T1000 (cell line): ENCODE measurements around the gene MIXL1.
"Not testable (repeated sequence)": the region's sequence is repeated elsewhere in the genome, so short reads cannot be mapped to it uniquely, and the experiment has no call there.

ENCODE experiments used
- DNase-seq: peaks from one replicate; lab custom pipeline; 2025; ENCODE audit warnings: mixed read lengths; lab: John Stamatoyannopoulos, UW

MIXL1 gene

GRCh38 chr1:226215239-226215638 is 8.2 kb upstream of the MIXL1 start:
- no peak for DNase-seq

GRCh38 chr1:226216056-226216455 is 7.4 kb upstream of the MIXL1 start:
- no peak for DNase-seq

- DNase-seq: no peak
Observed at GRCh38 chr1:226217273-226217672, 6.2 kb upstream of the MIXL1 start.

GRCh38 chr1:226220473-226221189 is 2.8 kb upstream of the MIXL1 start:
- DNase-seq: no peak

GRCh38 chr1:226222686-226223085 is 778 bp upstream of the MIXL1 start:
- DNase-seq: no peak

GRCh38 chr1:226223786-226224244 is 351 bp downstream of the MIXL1 start:
- DNase-seq: no peak

- no peak for DNase-seq
Observed at GRCh38 chr1:226226601-226227000, 3.1 kb downstream of the MIXL1 start.

GRCh38 chr1:226233293-226233692 is 9.8 kb downstream of the MIXL1 start:
- no peak for DNase-seq

- DNase-seq: no peak
Observed at GRCh38 chr1:226233806-226234205, 10.3 kb downstream of the MIXL1 start.

GRCh38 chr1:226236826-226237225 is 13.4 kb downstream of the MIXL1 start:
- no peak for DNase-seq

- DNase-seq: no peak
Observed at GRCh38 chr1:226239421-226239820, 16.0 kb downstream of the MIXL1 start.

GRCh38 chr1:226248091-226248490 is 24.6 kb downstream of the MIXL1 start:
- no peak for DNase-seq

- DNase-seq: no peak
Observed at GRCh38 chr1:226248796-226249195, 25.3 kb downstream of the MIXL1 start.

GRCh38 chr1:226250511-226250910 is 27.0 kb downstream of the MIXL1 start:
- no peak for DNase-seq

- DNase-seq: not testable (repeated sequence)
Observed at GRCh38 chr1:226252841-226253240, 29.4 kb downstream of the MIXL1 start.

GRCh38 chr1:226253933-226254332 is 30.5 kb downstream of the MIXL1 start:
- DNase-seq: no peak

- no peak for DNase-seq
Observed at GRCh38 chr1:226255380-226255779, 31.9 kb downstream of the MIXL1 start.

GRCh38 chr1:226261818-226262217 is 38.4 kb downstream of the MIXL1 start:
- DNase-seq: no peak

GRCh38 chr1:226268421-226269124 is 45.1 kb downstream of the MIXL1 start:
- no peak for DNase-seq

- not testable (repeated sequence) for DNase-seq
Observed at GRCh38 chr1:226272233-226272902, 48.9 kb downstream of the MIXL1 start.

- no peak for DNase-seq
Observed at GRCh38 chr1:226274138-226274537, 50.7 kb downstream of the MIXL1 start.

GRCh38 chr1:226276077-226276682 is 52.7 kb downstream of the MIXL1 start:
- DNase-seq: no peak
